Activated CD4-positive, alpha-beta T cell treated with anti-CD3 and anti-CD28 coated beads for 48 hours (primary cell): ENCODE results near the gene MEIOB.
"Not testable (repeated sequence)": the region's sequence is repeated elsewhere in the genome, so short reads cannot be mapped to it uniquely, and the experiment has no call there.

Experiments used
- DNase-seq: peaks from one replicate; pipeline ENCODE4 v3.0.0-alpha.2; 2020

The MEIOB gene

DNA sequence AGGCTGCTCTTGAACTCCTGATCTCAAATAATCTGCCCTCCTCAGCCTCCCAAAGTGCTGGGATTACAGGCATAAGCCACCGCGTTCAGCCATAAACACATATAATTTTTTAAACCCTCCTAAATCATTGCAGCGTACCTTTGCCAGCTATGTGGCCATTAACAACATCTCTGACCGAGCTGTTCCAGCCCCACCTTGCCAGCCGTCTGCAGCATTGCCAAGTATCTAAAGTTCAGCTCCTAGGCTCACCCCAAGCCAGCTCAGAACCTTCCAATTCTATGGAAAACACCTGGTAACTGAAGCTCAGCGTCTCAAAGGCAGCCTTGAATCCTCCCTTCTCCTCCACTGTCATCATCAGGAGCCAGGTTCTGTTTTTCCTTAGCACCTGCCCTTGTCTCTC lies 5.1 kb upstream of the MEIOB start:
- DNase-seq, result no peak

- DNase-seq, result peak; percentile 33
Measured at GRCh38 chr16:1876468-1876867, 4.5 kb upstream of the MEIOB start.

GRCh38 chr16:1876066-1876465 lies 4.1 kb upstream of the MEIOB start:
- DNase-seq, result not testable (repeated sequence)

- no peak for DNase-seq
Measured at GRCh38 chr16:1874854-1875253, 2.9 kb upstream of the MEIOB start.

GRCh38 chr16:1870365-1871082 lies 1.4 kb downstream of the MEIOB start:
- DNase-seq, result no peak

DNA sequence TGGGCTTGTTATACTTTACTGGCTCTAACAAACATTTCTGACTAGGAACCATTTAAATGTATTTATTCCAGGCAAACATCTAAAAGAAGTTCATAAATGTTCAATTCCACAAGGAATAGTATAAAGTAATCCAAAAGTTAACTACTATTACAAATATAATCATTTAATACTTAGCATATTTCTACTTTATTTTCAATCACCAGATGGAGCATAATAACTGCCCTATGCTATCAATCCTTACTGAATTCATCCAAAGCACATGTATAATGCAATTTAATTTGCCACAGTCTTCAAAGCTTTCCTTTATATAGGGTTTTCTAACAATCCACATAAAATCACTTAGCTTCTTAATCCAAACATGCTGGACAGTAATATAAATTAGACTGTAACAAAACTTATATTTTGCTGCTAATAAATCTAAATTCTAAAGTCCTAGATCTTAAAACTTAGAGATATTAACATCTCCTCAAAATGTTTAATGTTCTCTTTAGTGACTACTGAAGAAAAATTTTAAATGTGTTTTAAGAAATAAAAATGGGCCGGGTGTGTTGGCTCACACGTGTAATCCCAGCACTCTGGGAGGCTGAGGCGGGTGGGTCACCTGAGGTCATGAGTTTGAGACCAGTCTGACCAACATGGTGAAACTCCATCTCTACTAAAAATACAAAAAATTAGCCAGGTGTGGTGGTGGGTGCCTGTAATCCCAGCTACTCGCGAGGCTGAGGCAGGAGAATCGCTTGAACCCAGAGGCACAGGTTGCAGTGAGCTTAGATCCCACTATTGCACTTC lies 5.9 kb downstream of the MEIOB start:
- no peak for DNase-seq

DNA sequence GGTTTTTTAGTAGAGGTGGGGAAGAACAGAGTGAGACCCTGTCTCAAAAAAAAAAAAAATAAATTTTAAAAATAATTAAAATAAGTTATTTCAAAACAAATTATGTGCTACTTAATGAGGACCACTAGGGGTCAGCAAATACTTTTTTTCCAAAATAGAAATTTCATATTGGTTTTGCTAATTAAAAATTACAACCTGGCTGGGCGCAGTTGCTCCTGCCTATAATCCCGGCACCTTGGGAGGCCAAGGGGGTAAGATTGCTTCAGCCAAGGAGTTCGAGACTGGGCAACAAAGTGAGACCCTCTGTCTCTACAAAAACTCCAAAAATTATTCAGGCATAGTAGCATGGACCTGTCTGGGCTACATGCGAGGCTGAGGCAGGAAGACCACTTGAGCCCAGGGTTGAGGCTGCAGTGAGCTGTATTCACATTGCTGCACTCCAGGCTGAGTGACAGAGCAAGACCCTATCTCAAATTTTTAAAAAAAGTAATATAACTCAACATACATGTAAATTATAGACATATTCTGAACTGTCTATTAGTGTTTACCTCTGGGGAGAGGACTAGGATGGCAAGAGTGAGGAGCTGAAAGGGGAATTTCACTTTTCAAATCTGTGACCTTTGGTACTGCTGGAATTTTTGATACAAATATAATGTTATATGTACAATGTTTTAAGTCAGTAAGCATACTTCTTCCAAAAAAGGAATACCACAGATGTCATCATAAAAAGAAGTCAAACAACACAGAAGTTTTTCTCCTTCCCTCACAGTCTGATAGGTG lies 8.1 kb downstream of the MEIOB start:
- DNase-seq, result no peak

DNA sequence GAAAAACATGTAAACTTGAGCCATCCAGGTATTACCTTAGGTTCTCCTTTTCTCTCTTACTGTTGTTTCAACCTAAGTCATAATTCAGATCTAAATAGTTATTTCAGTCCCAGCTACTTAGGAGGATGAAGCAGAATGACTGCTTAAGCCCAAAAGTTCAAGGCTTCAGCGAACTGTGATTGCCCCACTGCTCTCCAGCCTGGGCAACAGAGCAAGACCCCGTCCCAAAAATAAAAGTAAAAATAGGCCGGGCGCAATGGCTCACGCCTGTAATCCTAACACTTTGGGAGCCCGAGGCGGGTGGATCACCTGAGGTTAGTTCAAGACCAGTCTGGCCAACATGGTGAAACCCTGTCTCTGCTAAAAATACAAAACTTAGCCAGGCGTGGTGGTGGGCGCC lies 9.6 kb downstream of the MEIOB start:
- DNase-seq, result no peak

DNA sequence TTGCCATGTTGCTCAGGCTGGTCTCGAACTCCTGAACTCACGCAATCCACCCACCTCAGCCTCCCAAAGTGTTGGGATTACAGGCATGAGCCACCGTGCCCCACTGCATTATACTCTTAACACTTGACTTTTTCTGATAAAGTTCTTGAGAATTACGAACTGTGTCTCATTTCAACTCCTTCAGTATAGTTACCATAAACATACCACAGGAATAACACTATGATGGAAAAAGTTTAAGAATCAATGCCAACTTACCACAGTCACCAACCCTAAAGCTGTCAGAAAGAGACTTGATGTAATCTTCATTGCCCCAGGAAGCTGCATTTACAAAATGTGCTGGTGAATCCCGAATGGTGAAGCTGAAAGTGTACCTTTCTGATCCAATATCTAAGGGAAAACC lies 10.2 kb downstream of the MEIOB start:
- DNase-seq, result no peak

DNA sequence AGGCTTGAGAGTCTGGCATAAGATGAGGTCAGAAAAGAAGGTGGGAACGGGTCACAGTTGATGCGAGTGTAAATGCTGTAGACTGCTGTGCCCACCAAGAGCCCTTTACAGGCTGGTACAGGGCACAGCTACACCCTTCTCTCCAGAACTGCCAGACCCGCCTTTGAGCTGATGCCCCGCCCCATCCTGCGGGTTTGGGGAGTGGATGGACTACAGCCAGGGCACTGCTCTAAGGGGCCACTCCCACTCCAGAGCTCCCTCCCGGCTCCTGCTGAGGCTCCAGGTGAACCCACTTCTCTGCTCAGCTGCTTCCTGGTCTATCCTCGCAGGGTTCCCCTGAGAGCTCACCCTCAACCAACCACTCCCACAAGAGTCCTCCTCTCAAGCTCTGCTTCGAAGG lies 12.3 kb downstream of the MEIOB start:
- DNase-seq, result no peak

- DNase-seq, result no peak
Measured at GRCh38 chr16:1858189-1858865, 13.6 kb downstream of the MEIOB start.

- no peak for DNase-seq
Measured at GRCh38 chr16:1857433-1858097, 14.4 kb downstream of the MEIOB start.

DNA sequence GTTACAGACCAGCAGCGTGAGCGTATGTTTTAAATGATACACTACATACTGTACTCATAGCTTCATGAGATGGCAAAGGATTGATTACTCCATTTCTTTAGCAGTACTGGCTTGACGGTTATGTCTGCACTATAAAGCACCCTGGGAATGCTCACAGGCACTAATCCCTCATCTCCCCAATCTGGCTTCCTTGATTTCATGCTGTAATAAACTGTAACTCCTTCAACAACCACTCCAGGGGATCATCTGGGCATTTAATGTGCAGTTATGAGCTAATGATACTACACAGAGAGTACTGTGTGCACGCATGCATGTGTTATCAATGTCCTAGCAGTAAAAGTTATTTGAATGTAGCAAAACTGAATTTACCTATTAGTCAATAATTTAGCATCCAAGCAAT lies 20.2 kb downstream of the MEIOB start:
- no peak for DNase-seq

DNA sequence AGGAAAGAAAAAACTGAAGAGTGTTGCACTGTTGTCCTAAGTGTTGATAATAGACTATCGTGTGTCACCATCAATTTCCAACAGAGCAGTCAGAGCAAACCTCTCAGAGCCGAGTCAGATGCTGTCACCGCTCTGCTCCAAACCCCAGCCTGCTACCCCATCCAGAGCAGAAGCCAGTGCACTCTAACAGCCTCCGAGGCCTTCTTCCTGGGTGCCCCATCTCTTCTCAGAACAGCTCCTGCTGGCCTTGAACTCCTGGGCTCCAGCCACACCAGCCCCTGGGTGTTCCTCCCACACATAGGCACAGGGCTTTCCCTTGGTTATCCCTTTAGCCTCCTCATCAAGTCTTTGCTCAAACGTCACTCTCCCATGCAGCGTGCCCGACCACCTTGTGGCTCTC lies 21.0 kb downstream of the MEIOB start:
- no peak for DNase-seq

GRCh38 chr16:1846416-1846815 lies 25.5 kb downstream of the MEIOB start:
- DNase-seq, result no peak

DNA sequence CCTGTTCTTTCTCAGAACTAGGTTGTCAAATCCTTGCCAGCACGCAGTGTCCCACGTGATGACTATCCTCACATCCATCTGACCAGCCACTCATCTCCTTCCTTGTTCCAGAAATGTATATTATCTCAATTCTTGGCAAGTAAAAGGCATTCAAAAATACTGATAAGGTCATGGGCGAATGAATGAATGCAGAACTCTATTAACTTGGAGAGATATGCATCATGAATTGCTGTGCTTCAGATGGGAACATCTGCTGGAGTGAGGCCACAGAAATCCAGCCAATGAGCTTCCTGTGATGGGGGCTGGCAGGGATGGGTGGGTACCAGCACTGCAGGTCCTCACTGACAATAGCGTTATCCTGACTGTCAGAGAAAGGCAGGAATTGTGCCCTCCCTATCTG lies 26.0 kb downstream of the MEIOB start:
- DNase-seq, result no peak

- DNase-seq, result no peak
Measured at GRCh38 chr16:1839554-1839953, 32.4 kb downstream of the MEIOB start.

GRCh38 chr16:1834096-1834495 lies 37.9 kb downstream of the MEIOB start:
- DNase-seq, result no peak

DNA sequence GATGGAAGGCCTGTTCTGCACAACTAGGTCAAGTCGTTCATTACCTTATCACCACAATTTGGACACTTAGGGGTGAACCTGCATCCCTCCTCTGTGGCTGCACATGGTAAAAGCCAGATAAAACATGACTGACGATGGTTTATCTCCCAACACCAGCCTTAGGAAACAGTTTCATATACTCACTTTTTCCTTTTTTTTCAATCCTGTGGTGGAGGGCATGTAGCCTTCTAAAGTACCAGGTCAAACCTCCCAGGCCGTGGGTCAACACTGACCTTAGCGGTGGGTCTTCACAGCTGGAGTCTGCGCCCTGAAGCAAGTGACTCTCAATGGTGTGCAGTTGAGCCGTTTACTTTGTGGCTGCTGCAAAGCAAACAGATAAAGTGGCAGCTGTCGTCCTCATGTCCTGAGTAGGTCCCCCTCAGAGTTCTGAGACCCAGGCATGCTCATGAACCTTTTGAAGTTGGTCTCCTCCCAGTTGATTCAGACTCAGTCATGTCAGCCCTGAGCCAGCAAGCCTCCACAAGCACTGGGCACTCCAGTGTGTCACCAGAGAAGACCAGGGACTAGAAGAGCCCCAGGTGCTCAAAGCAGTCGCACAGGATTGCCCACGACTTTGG lies 39.0 kb downstream of the MEIOB start:
- no peak for DNase-seq

DNA sequence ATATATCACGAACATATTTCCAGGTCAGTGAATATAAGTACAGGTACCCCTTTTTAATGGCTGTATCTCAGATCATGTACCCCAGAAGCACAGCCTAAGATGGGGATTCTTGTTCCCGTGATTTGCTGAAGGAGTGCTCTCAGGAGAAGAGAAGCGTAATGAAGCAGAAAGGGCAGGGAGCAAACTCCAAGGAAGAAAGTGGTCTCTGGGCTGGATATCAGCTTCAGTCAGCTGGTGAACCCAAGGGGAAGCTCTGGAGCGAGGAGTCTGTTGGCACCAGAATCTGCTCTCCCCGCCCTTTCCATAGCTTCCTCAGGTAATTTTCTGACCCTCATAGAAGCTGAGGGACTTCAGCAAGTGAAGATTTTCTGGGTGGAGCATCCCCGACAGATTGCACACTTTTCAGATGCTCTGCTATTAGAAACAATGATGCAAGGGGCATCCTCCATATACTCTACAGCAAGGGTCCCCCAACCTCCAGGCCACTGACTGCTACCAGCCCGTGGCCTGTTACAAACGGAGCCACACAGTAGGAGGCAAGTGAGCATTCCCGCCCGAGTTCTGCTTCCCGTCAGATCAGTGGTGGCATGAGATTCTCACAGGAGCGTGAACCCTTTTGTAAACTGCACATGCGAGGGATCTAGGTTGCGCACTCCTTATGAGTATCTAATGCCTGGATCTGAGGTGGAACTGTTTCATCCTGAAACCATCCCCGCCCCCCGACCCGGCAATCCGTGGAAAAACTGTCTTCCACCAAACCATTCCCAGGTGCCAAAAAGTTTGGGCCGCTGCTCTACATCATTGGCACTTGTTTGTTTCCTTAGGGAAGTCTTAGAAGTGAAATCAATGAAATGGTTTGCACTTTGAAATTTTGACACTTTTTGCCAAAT lies 40.5 kb downstream of the MEIOB start:
- no peak for DNase-seq

DNA sequence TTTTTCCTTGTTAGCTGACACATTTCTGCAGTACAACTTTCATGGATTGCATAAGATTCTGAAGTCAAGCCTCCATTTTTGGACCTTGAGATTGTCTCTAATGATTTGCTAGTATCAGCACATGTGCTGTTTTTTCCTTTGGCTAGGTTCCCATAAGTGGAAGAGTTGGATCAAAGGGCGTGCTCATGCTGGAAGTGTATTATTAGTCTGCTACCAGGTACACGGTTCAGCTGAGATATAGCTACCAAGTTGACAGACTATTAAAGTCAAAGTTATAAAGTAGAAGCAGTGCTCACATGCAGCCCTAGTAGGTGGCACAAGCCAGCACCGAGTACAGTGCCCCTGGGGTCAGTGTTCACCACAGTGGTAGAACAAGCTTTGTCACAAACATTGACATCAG lies 41.8 kb downstream of the MEIOB start:
- DNase-seq, result no peak
